Middle frontal gyrus (tissue), 1 donor: ENCODE data around the gene PALLD.

Experiments used
- DNase-seq: peaks from one replicate; pipeline ENCODE4 v3.0.0-alpha.2; 2015; ENCODE audit warnings: low spot score; ENCODE audit errors: extremely low spot score

The PALLD gene

DNA sequence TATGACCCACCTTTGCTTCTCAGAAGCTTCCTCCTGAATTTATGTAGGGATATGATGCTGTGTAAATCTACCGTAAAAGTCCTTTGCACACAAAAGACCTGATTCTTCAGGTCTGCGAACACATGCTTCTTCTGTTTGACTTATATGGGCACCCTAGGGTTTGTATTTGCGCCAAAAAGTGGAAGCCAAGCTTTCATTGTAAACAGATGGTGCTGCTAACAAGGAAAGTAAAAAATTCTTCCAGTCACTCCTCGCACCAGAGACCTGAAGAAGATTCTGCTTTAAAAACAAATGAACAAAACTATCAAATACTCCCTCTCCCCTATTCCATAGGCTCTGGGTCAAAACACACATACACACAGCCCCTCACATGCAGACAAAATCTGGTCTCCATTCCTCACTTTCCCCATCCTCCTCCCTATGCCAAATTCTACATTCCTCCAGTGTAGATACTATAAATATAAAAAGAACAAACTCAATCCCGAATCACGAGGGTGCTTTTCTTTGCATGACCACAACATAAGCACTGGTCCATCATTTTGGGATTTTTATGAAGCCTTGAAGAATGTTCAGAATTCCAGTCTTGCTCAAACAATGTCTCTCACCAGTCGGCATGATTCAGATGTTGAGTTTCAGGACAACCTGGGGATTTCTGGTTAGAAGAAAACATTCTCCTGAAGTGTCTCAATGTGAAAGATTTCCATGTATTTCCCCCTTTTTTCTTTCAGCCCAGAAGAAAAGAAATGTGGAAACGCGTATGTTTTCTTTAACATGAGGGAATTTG, 125.1 kb downstream of the PALLD start:
- DNase-seq = no peak

DNA sequence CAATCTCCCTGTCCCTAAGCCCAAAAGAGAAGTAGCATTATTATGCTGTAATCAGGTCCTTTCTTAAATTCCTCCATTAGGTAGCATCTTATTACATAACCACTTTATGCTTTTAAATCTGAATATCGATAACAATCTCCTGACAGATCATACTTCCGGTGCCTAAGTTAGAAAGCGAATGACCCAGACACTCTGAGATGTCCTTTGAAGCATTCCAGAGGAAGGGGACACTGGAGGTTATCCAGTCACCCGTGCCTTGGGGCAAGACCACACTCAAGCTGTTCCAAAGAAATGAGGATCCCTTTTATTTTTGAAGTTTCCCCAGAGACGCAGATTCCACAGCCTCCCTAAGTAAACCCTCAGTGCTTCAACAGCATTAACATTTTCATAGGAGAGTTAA, 125.7 kb downstream of the PALLD start:
- DNase-seq = no peak

DNA sequence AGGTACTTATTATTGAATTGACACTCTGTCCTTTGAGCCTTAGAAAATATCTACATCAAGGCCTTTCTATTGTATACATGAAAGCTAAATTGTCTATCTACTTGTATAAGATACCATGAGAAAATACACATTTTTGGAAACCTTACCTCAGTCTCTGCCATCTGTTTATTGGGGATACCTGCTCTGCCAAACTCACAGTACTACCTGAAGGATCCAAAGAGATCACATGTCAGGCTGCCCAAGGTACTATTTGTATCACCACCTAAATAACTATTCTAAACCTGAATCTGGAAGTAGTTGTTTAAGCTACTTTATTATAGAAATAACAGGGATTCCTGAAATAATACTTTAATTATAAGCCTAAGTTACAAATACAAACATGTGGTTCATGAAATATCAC, 126.2 kb downstream of the PALLD start:
- DNase-seq = no peak

DNA sequence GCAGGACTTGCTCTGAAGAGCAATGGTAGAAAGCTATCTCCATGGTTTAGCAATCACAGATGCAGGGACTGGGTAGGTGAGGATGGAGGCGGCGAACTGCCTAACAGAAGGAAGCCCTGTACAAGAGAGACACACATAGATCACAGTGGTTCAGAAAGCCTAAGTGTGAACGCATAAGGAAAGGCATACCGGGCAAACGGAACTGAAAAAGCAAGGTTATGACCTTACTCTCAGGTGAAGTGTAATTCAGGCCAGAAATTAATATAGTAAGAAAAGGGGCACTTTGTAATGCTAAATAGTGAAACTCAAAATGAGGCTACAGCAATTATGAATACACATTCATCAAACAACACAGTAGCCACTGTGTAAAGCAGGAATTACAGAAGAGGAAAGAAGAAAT, 126.6 kb downstream of the PALLD start:
- DNase-seq = no peak

DNA sequence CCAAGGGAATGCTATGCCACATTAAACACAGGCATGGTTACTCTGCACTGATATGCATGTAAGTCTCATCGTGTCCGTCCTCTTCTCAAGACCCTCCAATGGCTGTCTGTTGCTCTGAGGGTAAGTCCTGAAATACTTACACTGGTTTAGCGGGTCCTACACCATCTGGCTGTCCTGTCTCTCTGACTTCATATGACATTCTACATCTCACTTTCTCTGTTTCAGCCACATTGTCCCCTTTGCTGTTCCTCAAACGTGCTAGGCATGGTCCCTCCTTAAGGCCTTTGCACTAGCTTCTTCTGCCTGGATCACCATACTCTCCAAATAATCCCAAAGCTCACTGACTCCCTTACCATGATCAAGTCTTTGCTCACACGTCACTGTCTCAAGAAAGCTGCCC, 131.4 kb downstream of the PALLD start:
- DNase-seq = no peak

DNA sequence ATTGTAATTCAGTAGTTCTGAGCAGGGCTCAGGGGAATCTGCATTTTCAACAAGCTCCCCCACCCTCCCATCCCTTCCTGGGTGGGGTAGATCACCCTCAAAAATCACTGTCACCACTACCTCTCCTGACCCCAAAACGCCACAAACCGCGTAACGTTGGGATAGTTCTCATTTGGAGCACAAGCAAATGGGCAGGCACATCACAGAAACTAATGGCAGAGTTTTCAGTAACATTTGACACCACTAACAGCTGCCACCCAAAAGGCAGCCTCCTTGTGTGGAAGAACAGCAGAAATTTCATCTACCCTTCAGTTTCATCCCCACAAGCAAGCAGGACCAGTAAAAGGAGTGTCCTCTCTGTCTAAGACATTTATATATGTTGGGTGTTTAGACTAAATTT, 132.7 kb downstream of the PALLD start:
- no peak for DNase-seq

DNA sequence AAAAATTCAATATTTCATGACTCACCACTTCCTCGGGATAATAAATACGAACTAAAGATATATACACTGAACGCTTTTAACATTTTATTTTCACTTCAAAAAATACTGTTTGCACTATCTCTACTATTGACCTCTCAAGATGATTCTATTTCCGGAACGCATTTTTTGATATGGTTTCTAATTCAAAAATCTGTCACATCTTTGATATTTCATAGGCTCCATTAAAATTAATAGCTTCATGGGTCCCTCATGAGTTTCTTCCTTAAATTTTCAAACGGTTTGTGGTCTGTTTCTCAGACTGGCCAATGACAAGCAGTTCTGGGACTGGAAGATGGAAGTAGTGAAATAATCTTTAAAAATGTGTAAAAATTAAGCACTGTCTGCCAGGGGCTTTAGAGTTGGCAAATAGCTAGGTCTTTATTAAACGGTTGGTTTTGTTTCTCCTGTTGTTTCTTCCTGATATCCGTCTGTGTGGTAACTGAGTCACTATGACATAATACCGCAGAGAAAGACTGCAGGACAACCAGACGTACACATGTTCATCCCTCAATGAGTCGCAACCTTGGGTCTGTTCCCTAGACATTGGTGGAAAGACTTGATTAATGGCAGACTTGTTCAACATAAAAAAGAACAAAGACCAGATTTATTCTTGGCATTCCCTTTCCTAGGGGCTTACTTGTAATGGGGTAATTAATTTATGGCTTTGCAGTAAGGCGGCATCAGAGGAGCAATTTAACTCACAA, 133.8 kb downstream of the PALLD start:
- no peak for DNase-seq

DNA sequence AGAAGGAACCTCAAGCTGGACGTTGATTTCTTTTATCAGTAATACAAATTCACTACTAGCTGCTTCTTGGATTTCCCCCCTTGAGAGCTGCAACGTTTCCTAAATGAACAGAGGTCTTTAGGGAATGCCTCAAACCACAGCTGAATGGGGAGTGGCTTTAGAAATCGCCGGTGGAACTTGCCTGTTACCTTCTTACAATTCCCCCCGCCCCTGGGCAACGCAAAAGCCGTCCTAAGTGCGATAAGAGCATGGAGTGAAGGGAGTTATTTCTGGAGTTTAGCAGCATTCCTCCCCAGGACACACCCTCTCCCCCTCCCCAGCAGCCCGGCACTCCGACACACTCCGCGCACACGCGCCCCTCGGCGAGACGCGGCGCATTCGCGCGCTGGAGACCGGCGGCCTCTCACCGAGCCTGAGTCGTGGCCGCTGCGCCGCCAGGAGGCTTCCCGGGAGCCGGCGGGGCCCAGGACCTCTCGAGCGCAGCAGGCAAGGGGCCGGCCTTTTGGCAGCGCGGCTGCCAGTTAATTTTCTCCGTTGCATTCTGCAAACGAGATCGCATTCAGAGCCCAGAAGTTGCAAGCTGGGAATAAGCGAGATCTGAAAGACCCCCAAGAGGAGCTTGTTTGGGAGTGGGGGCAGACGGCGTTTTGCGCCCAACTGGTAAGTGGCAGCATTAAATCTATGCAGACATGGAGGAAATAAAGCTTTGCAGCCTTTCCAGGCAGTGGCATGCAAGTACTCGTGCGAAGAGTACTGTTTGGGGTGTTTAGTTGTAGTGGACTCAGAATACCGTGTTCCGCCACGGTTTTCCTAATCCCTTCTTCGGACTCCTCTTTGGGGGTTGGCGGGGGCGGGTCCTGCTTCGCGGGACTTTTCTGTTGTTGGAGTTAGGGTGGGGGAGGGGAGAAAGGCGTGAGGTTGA, 134.7 kb downstream of the PALLD start:
- DNase-seq = no peak

DNA sequence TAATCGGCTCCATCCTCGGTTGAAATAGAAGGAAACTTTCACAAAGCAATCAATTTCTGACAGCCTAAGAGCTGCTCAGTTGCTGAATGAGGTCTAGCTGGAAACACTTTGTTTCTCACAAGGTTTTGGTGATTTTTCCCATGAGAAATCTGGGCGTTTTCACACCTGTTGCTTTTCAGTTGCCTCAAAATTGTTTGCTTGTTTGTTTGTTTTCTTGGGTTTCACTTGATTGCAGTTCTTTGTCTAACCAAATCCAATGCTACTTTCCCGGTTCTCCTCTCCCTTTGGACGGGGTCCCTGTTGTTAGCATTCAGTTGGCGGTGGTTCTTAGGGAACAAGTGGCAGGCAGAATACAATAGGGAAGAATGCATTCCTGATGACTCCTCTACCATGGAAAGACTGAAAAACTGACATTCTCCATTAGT, 135.5 kb downstream of the PALLD start:
- no peak for DNase-seq

DNA sequence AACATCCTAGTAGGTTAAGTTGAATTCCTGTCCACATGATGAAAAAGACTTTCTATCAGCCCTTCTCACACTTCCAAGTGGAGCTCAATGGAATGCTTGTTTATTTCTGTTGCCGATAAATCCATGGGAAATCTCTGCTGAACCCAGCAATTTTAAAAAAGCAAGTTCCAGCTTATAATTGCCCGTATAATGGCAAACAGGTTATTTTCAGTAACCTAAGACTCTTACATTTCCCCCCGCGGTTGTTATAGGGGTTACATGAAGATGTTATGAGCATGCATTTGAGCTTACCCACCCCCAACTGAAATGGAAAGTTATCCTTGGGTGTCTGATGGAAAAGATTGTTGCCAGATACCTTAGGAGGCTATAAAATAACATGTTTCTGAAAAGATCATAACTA, 136.2 kb downstream of the PALLD start:
- no peak for DNase-seq

DNA sequence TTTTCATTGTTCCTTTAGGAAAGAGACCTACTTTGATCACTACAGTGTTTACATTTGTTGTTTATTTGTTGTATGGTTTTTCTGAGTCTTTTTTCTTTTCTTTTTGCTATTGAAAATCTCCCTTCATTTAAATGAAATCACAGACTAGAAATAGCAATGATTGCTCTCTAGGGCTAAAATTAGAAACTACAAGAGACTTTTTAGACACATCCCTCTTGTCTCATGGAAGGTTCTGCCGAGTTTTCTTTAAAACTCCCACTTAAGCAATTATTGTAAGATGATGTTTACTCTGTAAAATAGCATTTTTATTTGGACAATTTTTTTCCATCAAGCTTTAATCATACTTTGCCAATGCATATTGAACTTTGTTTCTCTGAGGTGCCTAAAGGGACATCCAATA, 136.6 kb downstream of the PALLD start:
- no peak for DNase-seq

DNA sequence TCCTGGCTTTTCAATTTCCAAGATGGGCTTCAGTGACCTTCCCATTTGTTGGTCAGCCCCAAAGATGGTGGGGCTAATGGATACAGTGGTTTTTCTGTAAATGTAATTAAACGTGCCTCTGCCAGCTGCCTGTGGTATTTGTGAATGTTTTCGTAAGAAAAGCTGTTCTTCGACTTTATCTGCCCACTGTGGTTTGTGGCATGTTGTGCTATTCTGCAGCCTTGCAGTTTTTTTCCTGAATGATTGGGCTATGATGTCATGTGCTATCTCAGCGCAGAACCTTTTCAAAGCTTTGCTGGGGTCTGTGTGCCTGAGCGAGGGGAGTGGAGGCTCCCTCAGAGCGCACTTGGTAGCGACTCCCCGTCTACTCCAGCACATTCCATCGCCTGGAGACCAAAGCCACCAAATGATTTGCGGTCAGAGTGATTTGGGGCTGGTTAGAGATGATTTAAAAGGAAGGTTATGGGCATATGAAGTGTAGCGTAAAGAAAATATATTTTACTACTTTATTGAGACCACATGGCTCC, 137.5 kb downstream of the PALLD start:
- DNase-seq = no peak

DNA sequence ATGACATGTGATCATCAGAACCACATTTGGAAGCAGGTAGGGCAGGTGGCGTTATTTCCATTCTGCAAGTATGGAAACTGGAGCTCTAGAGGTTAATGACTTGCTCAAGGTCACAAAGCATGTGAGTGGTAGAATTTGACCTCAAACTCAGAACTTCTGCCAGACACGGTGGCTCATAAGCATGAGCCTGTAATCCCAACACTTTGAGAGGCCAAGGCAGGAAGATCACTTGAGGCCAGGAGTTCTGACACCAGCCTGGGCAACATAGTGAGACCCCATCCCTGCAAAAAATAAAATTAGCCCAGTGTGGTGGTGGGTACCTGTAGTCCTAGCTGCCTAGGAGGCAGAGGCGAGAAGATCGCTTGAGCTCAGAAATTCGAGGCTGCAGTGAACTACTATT, 139.2 kb downstream of the PALLD start:
- no peak for DNase-seq

DNA sequence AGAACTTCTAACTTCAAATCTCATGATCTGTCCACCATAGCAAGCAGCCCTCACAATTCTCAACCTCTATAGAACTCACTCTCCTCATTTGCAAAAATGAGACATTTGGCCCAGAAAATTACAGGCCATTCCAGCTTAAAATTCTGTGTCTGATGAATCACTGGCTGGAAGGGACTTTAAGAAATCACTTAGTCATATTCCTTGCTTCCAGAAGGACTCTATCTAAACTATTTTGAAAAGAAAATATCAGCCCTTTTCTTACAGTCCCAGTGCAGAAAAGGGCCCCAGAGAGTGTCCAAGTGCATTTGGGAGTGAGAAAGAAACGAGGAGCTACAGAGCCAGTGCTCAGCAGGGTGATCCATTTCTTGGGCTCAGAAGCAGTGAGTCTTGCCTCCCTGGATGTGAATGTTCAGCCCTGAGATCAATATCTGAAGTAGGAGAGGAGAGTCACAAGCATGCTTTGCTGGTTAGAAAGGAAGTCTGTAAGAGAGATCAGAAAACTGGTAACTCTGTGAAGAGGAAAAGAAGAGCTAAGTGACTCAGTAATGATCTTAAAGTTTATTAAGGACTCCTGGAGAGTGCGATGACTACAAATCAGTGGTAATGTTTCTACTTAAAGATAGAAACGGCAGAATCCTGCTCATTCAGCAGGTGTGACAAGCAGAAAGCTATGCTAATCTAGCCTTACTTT, 139.8 kb downstream of the PALLD start:
- no peak for DNase-seq

DNA sequence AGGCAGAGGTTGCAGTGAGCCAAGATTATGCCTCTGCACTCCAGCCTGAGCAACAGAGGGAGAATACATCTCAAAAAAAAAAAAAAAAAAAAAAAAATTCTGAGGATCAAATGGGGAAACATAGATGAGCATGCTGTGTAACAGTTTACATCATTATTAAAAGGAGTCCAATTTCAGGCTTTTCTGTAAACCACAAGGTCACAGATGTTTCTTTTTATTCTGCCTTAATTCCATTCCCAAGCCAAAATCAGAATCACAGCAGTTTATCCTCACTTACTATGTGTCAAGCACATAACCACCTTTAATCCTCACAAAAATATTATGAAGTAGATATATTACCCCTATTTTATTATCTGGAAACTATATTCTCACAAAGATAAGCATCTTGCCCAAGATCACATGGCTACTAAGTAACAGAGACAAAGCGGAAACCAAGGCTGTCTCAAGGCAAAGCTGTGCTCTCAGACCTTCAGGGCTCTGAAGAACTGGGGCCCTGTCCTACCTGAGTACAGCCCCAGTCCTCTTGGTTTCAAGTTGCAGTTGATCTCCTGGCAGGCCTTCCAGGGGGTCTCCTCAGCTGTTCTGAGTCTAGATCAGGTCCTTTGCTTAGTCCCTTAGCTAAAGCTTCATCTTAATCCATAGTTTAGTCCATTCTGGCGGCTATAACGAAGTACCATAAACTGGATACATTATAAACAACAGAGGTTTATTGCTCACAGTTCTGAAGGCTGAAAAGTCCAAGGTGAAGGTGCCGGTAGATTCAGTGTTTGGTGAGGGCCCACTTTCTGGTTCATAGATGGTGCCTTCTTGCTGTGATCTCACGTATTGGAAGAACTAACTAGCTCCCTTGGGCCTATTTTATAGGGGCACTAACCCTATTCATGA, 141.3 kb downstream of the PALLD start:
- no peak for DNase-seq

DNA sequence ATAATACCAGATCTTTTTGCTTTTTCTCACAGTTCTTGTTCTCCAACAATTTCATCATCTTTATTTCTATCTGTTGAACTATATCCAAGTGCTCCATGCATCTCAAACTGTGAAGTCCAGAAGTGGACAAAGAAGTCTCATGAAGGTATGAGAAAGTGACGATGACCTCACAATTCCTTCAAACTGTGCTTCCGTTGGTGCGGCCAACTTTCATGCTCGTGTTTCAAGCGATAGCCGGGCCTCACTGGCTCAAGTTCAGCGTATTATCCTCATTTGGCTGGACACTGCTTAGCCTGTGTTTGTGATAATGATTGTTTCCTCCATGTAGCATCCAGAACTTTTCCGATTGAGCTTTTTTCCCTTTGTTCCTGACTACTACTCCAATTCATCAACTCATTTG, 143.1 kb downstream of the PALLD start:
- no peak for DNase-seq

DNA sequence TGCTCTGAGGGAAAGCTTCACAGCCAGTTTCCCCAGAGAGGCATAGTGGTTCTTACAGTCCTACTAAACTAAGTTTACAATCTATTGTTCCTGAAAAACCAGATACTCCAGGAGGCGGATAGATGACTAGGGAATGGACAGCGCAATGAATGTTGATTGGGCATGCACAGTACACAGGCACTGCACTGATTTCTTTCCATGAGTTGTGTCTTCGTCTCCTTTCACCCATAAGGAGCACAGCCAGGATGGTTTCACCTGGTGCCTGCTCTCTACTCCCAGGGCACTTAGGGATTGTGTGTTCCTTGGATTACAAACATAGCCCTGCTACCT, 144.9 kb downstream of the PALLD start:
- no peak for DNase-seq

DNA sequence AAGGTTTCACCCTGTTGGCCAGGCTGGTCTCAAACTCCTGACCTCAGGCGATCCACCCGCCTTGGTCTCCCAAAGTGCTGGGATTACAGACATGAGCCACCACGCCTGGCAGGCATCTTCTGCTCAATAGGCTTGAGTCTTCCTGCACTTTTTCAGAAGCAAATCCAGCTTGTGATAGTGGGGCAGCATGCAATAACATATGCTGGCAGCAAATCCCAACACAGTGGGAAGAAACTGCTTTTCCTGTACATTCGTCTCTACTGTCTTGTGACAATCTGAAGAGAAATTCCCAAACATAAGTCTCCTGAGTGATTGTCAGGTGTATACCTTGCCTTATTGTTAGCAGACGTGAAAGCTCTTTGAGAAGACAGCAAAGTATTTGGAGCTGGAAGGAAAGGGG, 145.7 kb downstream of the PALLD start:
- DNase-seq = no peak

DNA sequence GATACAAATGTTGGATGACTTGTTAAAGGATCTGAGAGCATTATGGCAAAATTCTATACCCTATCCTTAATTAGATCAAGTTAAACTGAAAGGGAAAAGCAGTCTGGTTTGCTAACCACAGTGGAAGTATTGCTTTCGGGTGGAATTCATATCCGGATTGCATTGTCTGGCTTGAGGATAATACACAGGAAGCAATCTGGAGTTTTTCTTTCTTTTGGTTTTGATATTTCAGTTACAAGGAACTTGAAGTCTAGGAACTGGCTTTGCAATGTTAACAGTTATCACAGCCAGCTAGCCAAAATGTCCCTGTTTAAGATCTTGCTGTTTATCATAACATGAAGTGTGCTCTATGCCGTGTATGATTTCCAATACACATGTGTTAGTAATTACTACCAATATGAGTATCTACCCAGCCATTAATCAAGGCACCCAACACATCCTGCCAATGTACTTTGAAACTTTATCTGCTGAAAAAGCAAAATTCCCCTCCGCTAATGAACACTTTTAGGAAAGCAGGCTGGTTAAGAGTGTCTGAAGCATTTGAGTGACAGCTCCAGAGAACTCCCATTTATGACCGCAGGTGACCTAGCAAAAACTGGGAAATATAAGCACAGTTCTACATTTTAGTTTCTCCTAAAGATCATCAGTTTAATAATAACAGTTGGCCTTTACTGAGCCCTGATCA, 146.4 kb downstream of the PALLD start:
- DNase-seq = no peak

DNA sequence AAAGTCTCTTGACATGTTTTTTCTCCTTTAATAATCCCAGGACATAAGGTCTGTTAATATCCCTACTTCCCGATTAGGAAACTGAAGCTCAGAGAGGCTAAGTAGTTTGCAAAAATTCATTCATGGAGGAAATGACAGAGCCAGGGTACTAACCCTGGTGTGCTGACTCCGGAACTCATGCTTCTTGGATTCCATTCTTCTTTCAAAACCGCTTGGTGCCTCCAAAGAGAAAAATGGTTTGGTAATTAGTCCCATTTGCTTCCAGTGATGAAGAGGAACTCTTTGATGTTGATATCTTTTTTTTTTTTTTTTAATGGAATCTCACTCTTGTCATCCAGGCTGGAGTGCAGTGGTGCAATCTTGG, 146.9 kb downstream of the PALLD start:
- no peak for DNase-seq
